SU-DHL-6 (cell line): ENCODE measurements around the gene CRISPLD2.

Source experiments
- H2AFZ ChIP-seq: fragments of 200-600 bp; sonication (generic); 2 replicates; pipeline ENCODE4 v1.6.1; 2014; ENCODE audit warnings: low read depth, mild to moderate bottlenecking, moderate library complexity, mixed read lengths, antibody characterized with exemption, low read length; ENCODE audit not compliant: severe bottlenecking
- H3F3A ChIP-seq: fragments of 200-600 bp; shearing (Covaris generic); 2 replicates; pipeline ENCODE4 v1.6.0; 2016; ENCODE audit warnings: antibody characterized with exemption, mild to moderate bottlenecking; ENCODE audit not compliant: insufficient read depth
- H3K27ac ChIP-seq: fragments of 200-600 bp; sonication (generic); 2 replicates; pipeline ENCODE4 v1.5.1; 2016; ENCODE audit warnings: low read depth, mild to moderate bottlenecking, low read length, moderate library complexity, mixed read lengths
- H3K27me3 ChIP-seq: fragments of 200-600 bp; sonication (generic), shearing (Covaris generic); 2 replicates; pipeline ENCODE4 v1.6.0; 2014; ENCODE audit warnings: mild to moderate bottlenecking, low read length
- H3K36me3 ChIP-seq: fragments of 200-600 bp; sonication (generic); 2 replicates; pipeline ENCODE4 v1.6.1; 2014; ENCODE audit warnings: mild to moderate bottlenecking, low read length, mixed read lengths
- H3K4me2 ChIP-seq: fragments of 300-600, 200-600 bp; shearing (Covaris generic), sonication (generic); 2 replicates; pipeline ENCODE4 v1.6.0; 2014; ENCODE audit warnings: low read length, low read depth, mild to moderate bottlenecking; ENCODE audit not compliant: poor library complexity, severe bottlenecking
- H3K4me3 ChIP-seq: fragments of 200-600 bp; sonication (generic); 2 replicates; pipeline ENCODE4 v1.5.1; 2014; ENCODE audit warnings: antibody characterized with exemption, low read length, mild to moderate bottlenecking, mixed read lengths; ENCODE audit not compliant: insufficient read depth, poor library complexity, severe bottlenecking
- H3K79me2 ChIP-seq: fragments of 200-600 bp; sonication (generic); 2 replicates; pipeline ENCODE4 v1.6.1; 2014; ENCODE audit warnings: mild to moderate bottlenecking, low read length, moderate library complexity; ENCODE audit not compliant: insufficient read depth
- H3K9ac ChIP-seq: fragments of 200-600 bp; sonication (generic); 2 replicates; pipeline ENCODE4 v1.7.0; 2014; ENCODE audit warnings: mild to moderate bottlenecking, low read length
- H3K9me2 ChIP-seq: fragments of 200-600 bp; sonication (generic); replicated peaks from 2 replicates; pipeline ENCODE4 v1.6.1; 2014; ENCODE audit warnings: low read length; ENCODE audit not compliant: insufficient read depth
- H3K9me3 ChIP-seq: fragments of 200-600 bp; sonication (generic); 2 replicates; pipeline ENCODE4 v1.6.1; 2014; ENCODE audit warnings: low read length, mixed read lengths; ENCODE audit not compliant: insufficient read depth
- H4K20me1 ChIP-seq: fragments of 200-600 bp; sonication (generic); 2 replicates; pipeline ENCODE4 v1.6.1; 2014; ENCODE audit warnings: low read depth, mild to moderate bottlenecking, antibody characterized with exemption, low read length, moderate library complexity, mixed read lengths
- EZH2phosphoT487 ChIP-seq: fragments of 200-600 bp; sonication (generic), shearing (Covaris generic); conservative IDR thresholded peaks from 2 replicates; pipeline ENCODE4 v1.6.1; 2018; ENCODE audit warnings: mild to moderate bottlenecking, antibody characterized with exemption, low read length, moderate library complexity, mixed read lengths
- TF ChIP-seq, protein P1 (sequence below): fragments of 200-600 bp; sonication (generic); IDR thresholded peaks from one replicate; pipeline ENCODE4 v1.5.1; 2017; ENCODE audit warnings: antibody characterized with exemption, mild to moderate bottlenecking, low read length, moderate library complexity; ENCODE audit not compliant: insufficient read depth, poor library complexity, severe bottlenecking

The CRISPLD2 gene

DNA sequence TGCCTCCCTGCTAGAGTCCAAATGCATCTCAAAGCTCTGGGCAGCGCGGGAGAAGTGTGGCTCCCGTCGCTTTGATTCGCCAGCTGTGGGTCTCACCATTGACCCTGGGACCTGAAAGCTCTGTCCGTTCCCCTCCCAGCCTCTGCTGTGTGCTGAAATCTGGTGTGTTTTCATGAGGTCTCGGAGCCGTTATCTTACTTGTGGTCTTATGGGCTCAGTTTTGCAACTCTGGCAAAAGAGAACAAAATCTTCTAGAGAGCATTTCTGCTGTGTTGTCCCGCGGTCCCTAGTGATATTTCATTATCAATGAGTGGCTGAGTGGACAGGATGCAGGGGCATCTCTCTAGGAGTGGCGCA, 13.3 kb downstream of the CRISPLD2 start:
- H3K36me3 ChIP-seq = no peaks in the 10 kb centered on the region
- TF ChIP-seq EZH2phosphoT487 = no peak
- TF ChIP-seq, protein P1, sequence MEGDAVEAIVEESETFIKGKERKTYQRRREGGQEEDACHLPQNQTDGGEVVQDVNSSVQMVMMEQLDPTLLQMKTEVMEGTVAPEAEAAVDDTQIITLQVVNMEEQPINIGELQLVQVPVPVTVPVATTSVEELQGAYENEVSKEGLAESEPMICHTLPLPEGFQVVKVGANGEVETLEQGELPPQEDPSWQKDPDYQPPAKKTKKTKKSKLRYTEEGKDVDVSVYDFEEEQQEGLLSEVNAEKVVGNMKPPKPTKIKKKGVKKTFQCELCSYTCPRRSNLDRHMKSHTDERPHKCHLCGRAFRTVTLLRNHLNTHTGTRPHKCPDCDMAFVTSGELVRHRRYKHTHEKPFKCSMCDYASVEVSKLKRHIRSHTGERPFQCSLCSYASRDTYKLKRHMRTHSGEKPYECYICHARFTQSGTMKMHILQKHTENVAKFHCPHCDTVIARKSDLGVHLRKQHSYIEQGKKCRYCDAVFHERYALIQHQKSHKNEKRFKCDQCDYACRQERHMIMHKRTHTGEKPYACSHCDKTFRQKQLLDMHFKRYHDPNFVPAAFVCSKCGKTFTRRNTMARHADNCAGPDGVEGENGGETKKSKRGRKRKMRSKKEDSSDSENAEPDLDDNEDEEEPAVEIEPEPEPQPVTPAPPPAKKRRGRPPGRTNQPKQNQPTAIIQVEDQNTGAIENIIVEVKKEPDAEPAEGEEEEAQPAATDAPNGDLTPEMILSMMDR = no peak
- H4K20me1 ChIP-seq = no peaks in the 10 kb centered on the region
- no peak overlapping the region for H3K4me2 ChIP-seq
- no peaks in the 10 kb centered on the region for H3K9me2 ChIP-seq
- no peaks in the 10 kb centered on the region for H3F3A ChIP-seq
- H3K27ac ChIP-seq = no peak overlapping the region
- H3K9ac ChIP-seq = no peak overlapping the region
- H3K9me3 ChIP-seq = no peaks in the 10 kb centered on the region
- H3K4me3 ChIP-seq = no peak overlapping the region
- H2AFZ ChIP-seq = no peak overlapping the region
- H3K79me2 ChIP-seq = no peaks in the 10 kb centered on the region
- no peaks in the 10 kb centered on the region for H3K27me3 ChIP-seq

DNA sequence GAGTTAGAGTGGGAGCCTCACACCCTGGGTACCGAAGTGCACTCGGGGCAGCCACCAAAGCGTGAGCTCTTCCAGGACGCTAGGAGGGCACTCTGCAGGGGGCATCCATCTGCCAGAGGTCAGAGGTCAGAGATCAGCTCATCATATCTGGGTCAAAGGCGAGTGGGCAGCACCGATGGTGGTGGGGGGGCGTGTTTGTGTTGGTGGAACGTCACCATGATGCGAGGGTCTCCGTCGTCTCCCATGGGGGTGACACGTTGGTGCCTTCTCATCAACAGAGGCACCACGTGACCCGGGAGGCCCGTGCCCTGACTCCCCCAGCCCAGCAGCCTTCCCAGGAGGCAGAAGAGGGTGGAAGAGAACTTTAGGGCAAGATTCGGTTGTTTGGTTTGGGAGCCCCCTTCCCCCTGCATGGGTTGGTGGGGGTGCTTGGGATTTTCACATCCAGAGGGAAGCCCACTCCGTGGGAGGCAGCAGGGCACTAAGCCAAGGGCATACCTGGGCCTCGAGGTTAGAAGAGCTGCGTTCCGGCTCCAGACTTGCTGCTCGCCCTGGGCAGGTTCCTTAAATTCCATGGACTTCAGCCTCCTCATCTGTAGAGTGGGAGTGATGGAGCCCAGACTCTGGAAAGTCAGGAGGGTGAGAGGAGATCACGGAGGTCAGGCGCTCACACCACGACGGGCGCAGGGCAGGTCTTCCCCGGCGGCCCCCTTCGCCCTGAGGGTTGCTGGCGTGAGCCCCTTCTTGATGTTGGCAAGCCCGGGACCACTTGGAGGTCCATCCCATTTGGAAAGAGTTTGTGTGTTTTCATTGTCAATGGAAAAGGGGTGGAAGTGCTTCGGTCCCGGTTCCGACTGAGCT, 14.0 kb downstream of the CRISPLD2 start:
- no peak overlapping the region for H3K4me3 ChIP-seq
- no peaks in the 10 kb centered on the region for H3K79me2 ChIP-seq
- H4K20me1 ChIP-seq = no peaks in the 10 kb centered on the region
- H2AFZ ChIP-seq = no peak overlapping the region
- no peaks in the 10 kb centered on the region for H3F3A ChIP-seq
- no peaks in the 10 kb centered on the region for H3K36me3 ChIP-seq
- H3K4me2 ChIP-seq = no peak overlapping the region
- H3K27me3 ChIP-seq = no peaks in the 10 kb centered on the region
- no peaks in the 10 kb centered on the region for H3K9me3 ChIP-seq
- no peak overlapping the region for H3K9ac ChIP-seq
- no peaks in the 10 kb centered on the region for H3K9me2 ChIP-seq
- no peak overlapping the region for H3K27ac ChIP-seq
- TF ChIP-seq, protein P1 = no peak
- TF ChIP-seq EZH2phosphoT487 = no peak

DNA sequence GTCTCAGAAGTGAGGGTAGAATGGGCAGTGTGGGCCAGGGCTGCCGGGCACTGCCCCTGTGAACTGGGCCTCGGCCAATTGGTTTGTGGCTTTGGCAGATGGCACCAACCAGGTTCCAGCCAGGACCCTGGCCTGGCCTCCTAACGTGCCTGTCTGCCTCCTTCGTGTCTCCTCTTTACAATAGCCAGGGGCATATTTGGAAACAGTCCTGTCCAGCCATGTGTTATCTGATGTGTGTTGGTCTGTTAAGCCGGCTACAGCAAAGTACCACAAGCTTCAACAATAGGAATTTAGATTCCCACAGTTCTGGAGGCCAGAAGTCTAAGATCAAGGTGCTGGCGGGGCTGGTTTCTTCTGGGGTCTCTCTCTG, 14.6 kb downstream of the CRISPLD2 start:
- Histone ChIP-seq H3K9me3 (no peaks in the 10 kb centered on the region), H3K27me3 (no peaks in the 10 kb centered on the region), H2AFZ (no peak overlapping the region), H4K20me1 (no peaks in the 10 kb centered on the region), H3K36me3 (no peaks in the 10 kb centered on the region), H3F3A (no peaks in the 10 kb centered on the region), H3K4me2 (no peak overlapping the region), H3K27ac (no peak overlapping the region), H3K9ac (no peak overlapping the region), H3K9me2 (no peaks in the 10 kb centered on the region), H3K4me3 (no peak overlapping the region), H3K79me2 (no peaks in the 10 kb centered on the region)
- no peak for TF ChIP-seq EZH2phosphoT487
- TF ChIP-seq, protein P1 = no peak
